Stimulated activated naive CD8-positive, alpha-beta T cell treated with anti-CD3 and anti-CD28 coated beads, Interleukin-15, Interleukin-2, amounts not matched to agents 100 ng/mL and 50 ng/mL, for 24 hours (primary cell): Measurements from ENCODE around the gene OOSP4A.

ENCODE experiments used
- H3K27ac Mint-ChIP-seq: one replicate; pipeline ENCODE4 v1.8.0; 2021; ENCODE audit warnings: mild to moderate bottlenecking, mixed read lengths
- H3K27me3 Mint-ChIP-seq: one replicate; pipeline ENCODE4 v1.8.0; 2021; ENCODE audit warnings: mixed read lengths
- H3K36me3 Mint-ChIP-seq: one replicate; pipeline ENCODE4 v1.8.0; 2021; ENCODE audit warnings: low read depth, mixed read lengths
- H3K4me1 Mint-ChIP-seq: one replicate; pipeline ENCODE4 v1.8.0; 2021; ENCODE audit warnings: low read depth, mixed read lengths
- H3K4me3 Mint-ChIP-seq: one replicate; pipeline ENCODE4 v1.8.0; 2021; ENCODE audit warnings: mild to moderate bottlenecking, mixed read lengths
- H3K9me3 Mint-ChIP-seq: one replicate; pipeline ENCODE4 v1.8.0; 2021; ENCODE audit warnings: mixed read lengths

OOSP4A gene

DNA sequence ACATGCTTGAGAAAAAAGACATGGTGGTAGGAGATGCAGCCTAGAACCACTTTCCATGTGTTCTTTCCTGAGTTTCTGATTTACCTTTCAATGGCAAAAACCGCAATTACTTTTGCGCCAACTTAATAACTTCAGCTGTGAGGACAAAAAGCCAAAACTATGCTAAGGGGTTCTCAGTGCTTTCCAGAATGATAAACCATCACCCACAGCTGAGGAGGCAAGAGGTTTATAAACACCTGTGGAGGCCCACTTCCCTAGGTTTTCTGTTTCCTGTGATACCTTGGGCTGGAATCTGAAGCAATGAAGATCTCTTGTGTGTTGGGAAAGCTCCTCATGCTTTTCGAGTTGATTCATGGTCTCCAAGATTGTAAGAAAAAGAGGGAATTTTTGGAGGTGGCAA, at the start of gene OOSP4A:
OOSP4A (plus strand) TSS at position 301 of the 400 bp plus-strand sequence; CDS start at position 301, 0 bp downstream.
- no peaks in the 10 kb centered on the region for H3K4me1 Mint-ChIP-seq
- no peak within 1 kb of the TSS for H3K27ac Mint-ChIP-seq
- H3K36me3 Mint-ChIP-seq: no peaks in the 10 kb centered on the region
- peaks cover 8% of the 10 kb centered on the region for H3K27me3 Mint-ChIP-seq
- no peaks in the 10 kb centered on the region for H3K9me3 Mint-ChIP-seq
- H3K4me3 Mint-ChIP-seq: no peak within 1 kb of the TSS

DNA sequence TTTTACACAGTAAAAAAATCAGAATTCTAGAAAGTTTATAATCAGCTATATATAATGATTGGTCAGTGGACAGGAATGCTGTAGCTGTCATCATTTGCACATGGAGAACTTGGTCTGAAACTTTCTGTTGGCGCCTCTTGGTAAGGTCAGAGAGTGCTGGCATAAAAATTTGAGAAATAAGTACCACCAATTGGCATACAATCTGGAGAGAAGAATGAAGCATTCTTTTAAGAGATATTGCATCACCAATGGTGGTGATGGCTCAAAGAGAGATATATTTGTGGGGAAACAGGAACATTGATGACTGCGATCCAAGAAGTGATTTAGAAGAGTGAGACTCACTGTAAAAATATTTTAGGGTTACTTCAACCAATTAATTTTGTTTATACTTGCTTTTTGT, 45.4 kb upstream of the OOSP4A start:
- H3K27me3 Mint-ChIP-seq: no peaks in the 10 kb centered on the region

DNA sequence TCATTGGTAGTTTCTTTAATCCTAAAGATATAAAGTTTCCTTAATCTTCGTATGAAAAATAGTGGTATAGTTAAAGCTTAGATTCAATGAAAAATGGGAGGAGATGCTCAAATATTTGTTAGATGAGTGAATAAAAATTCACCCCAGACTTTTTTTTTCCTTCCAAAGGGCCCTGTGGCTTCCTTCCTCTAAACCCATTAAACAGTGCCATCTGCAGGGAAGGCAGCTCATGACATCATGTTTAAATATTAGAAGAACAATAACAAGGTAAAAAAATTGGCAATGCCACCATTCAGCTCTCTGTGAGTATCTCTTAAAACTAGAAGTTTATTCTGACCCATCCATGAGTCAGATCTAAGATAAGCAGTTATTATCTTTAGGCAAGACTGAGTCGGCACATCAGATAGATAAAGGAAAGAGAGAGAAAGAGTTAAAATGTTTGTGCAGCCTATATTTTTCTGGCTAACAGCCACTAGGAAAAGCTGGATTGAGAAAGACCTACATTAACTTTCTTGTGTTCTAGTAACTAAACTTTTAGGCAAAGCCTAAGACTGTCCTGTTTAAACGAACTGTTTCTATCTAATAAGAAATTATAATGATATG, 44.7 kb upstream of the OOSP4A start:
- Mint-ChIP-seq H3K27me3 (no peaks in the 10 kb centered on the region), H3K36me3 (peaks cover 4% of the 10 kb centered on the region), H3K9me3 (peaks cover 33% of the 10 kb centered on the region), H3K27ac (no peak overlapping the region), H3K4me3 (no peak overlapping the region), H3K4me1 (no peaks in the 10 kb centered on the region)

More for the DNA sequence above, 45.4 kb upstream of the OOSP4A start:
- Mint-ChIP-seq H3K9me3 (peaks cover 29% of the 10 kb centered on the region), H3K36me3 (peaks cover 4% of the 10 kb centered on the region), H3K4me3 (no peak overlapping the region), H3K27ac (no peak overlapping the region), H3K4me1 (no peaks in the 10 kb centered on the region)

DNA sequence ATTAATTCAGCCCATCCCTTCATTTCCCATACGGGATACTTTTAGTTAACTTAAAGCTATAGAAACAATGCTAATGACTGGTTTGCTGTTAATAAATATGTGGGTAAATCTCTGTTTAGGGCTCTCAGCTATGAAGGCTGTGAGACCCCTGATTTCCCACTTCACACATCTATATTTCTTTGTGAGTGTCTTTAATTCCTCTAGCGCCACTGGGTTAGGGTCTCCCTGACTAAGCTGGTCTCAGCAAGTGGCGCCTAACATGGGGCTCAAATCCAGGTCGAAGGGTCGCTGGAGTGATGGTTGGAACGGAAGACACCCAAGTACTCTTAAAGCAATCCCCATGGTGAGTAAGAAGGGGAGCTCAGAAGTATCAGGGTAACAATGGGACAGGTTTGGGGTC, 40.0 kb upstream of the OOSP4A start:
- peaks cover 47% of the 10 kb centered on the region for H3K9me3 Mint-ChIP-seq
- peaks cover 8% of the 10 kb centered on the region for H3K36me3 Mint-ChIP-seq
- no peaks in the 10 kb centered on the region for H3K27me3 Mint-ChIP-seq
- H3K4me3 Mint-ChIP-seq: no peak overlapping the region
- no peaks in the 10 kb centered on the region for H3K4me1 Mint-ChIP-seq
- H3K27ac Mint-ChIP-seq: no peak overlapping the region

DNA sequence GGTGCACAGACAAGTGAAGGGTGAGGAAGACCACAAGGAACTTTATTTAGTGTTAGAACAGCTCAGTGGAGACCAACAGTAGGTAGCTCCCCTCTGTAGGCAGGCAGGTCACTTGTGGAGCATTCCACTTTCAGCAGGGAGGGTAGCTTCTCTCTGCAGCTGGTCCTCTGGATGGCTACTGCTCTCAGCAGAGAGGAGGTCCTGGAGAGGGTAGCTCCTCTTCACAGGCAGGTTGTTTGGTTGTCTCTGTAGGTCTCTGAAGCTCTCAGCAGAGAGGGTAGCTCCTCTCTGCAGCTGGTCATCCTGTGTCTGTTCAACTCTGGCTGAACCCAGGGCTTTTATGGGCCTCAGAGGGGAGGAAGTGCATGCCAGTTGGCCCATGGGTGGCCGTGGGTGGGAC, 32.1 kb upstream of the OOSP4A start:
- Mint-ChIP-seq H3K36me3 (peaks cover 4% of the 10 kb centered on the region), H3K27me3 (no peaks in the 10 kb centered on the region), H3K4me1 (no peaks in the 10 kb centered on the region), H3K27ac (no peak overlapping the region), H3K4me3 (no peak overlapping the region), H3K9me3 (peaks cover 22% of the 10 kb centered on the region)

DNA sequence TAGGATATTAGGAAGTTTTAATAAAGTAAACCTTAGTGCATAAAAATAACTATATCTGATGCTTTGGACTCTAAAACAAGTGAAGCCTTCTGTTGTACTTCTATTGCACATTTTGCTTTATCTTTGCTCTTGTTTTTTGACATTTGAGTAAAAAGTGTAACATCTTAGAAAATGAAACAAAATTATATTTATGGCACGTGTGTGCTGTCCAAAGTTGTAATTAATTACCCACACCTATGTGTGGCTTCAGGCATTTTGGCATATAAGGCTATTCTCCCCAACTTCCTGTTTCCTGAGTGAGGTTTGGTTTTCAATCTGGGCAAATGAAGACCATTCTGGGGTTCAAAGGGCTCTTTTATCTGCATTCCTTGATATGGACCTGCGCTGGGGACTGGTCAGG, 25.7 kb upstream of the OOSP4A start, which contains the start of gene OOSP1:
OOSP1 (plus strand) TSS at position 301 of the 400 bp plus-strand sequence; CDS start at position 324, 23 bp downstream.
- H3K27ac Mint-ChIP-seq: no peak within 1 kb of the TSS
- H3K4me1 Mint-ChIP-seq: no peaks in the 10 kb centered on the region
- H3K4me3 Mint-ChIP-seq: no peak within 1 kb of the TSS
- H3K36me3 Mint-ChIP-seq: no peaks in the 10 kb centered on the region
- no peaks in the 10 kb centered on the region for H3K9me3 Mint-ChIP-seq
- H3K27me3 Mint-ChIP-seq: peaks cover 5% of the 10 kb centered on the region

DNA sequence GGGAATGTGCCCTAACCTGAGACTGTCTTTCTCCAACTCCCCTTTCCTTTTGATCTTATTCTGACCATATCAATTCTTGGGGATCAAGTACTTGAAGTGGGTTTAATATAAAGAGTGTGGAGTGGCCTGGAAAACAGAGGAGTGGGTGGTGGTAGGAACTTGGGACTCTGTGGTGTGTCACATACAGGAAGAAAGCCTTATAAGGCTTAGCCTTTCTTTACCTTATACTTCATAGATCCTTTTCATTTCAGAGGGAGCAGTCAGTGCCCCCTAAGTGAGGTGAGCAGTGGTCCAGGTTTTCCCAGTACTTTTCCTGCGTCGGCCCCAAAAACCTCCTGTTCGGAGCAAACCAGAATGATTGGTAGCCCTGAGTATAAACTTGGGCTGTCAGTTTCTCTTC, 25.1 kb upstream of the OOSP4A start:
- Mint-ChIP-seq H3K27me3 (peaks cover 5% of the 10 kb centered on the region), H3K9me3 (no peaks in the 10 kb centered on the region), H3K4me3 (no peak overlapping the region), H3K27ac (no peak overlapping the region), H3K4me1 (no peaks in the 10 kb centered on the region), H3K36me3 (no peaks in the 10 kb centered on the region)

DNA sequence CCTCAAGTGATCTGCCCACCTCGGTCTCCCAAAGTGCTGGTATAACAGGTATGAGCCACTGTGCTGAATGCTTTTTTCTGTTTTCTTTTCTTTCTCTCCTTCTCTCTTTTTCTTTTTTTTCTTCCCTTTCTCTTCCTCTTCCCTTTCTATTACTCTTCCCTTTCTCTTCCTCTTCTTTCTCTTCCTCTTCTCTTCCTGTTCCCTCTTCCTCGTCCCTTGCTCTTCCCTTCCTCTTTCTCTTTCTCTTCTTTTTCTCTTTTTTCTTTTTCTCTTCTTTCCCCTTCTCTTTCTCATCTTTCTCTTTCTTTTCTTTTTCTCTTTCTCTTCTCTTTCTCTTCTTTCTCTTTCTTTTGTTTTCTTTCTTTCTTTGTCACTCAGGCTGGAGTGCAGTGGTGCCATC, 24.4 kb upstream of the OOSP4A start:
- H3K4me3 Mint-ChIP-seq: no peak overlapping the region
- H3K4me1 Mint-ChIP-seq: no peaks in the 10 kb centered on the region
- H3K27ac Mint-ChIP-seq: no peak overlapping the region
- peaks cover 5% of the 10 kb centered on the region for H3K27me3 Mint-ChIP-seq
- H3K36me3 Mint-ChIP-seq: no peaks in the 10 kb centered on the region
- H3K9me3 Mint-ChIP-seq: no peaks in the 10 kb centered on the region

DNA sequence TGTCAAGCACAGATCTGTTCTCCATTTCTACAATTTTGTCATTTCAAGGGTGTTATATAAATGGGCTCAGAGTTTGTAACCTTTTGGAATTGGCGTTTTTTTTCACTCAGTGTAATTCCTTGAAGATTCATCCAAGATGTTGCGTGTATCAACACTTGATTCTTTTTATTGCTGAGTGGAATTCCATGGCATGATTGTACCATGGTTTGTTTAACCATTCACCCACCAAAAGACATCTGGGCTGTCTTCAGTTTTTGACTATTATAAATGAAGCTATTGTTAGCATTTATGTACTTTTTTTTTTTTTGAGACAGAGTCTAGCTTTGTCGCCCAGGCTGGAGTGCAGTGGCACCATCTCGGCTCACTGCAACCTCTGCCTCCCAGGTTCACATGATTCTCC, 22.7 kb upstream of the OOSP4A start:
- no peaks in the 10 kb centered on the region for H3K4me1 Mint-ChIP-seq
- no peak overlapping the region for H3K4me3 Mint-ChIP-seq
- H3K9me3 Mint-ChIP-seq: no peaks in the 10 kb centered on the region
- no peak overlapping the region for H3K27ac Mint-ChIP-seq
- peaks cover 5% of the 10 kb centered on the region for H3K27me3 Mint-ChIP-seq
- no peaks in the 10 kb centered on the region for H3K36me3 Mint-ChIP-seq

DNA sequence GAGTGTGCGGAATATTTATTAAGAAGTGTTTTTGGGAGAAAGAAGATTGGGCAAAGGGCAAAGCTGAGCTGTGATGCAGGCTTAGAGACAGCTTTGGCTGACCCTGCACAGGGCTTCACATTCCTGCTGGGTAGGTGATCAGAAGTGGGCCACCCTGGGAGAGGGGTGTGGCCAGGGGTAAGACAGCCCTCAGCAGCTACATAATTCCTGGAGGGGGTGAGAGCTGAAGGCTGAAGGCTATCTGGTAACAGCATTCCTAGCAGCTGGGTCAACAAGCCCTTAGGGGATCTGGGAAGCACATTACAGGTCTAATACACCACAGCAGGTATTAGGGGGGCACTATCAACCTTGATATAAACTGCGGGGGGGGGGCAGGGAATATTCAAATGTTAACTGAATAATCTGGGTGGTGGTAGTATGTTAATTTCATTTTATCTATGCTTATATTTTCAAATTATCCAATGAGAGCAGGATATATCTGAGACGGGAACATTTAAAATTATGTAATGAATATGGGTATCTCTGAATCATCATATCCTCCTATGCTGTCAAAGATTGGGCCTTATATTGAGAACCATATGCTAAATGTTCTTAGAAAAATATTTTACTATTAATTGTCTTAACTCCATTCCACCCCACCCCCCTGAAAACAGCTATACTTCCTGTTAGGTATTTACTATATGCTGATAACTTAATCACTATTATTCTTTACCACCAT, 19.7 kb upstream of the OOSP4A start:
- H3K9me3 Mint-ChIP-seq: no peaks in the 10 kb centered on the region
- no peak overlapping the region for H3K27ac Mint-ChIP-seq
- H3K4me1 Mint-ChIP-seq: no peaks in the 10 kb centered on the region
- H3K36me3 Mint-ChIP-seq: no peaks in the 10 kb centered on the region
- H3K27me3 Mint-ChIP-seq: peaks cover 11% of the 10 kb centered on the region
- H3K4me3 Mint-ChIP-seq: no peak overlapping the region

DNA sequence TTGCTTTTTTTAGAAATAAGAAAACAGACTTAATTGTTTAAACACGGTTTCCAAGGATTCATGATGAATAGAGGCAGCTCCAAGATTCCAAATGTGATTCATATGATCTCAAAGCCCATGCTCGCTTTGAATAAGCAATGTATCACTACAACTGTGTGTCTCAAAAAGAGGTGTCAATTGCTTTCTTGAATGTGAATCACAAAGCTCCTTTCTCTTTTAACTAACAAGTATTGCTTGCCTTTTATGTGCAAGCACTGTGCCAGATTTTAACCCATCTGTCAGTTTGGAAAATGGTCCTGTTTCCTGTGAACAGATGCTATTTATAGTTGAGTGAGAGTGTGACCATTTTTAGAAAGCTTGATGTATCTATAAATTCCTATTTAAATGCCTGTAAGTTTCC, 19.1 kb upstream of the OOSP4A start:
- no peaks in the 10 kb centered on the region for H3K4me1 Mint-ChIP-seq

DNA sequence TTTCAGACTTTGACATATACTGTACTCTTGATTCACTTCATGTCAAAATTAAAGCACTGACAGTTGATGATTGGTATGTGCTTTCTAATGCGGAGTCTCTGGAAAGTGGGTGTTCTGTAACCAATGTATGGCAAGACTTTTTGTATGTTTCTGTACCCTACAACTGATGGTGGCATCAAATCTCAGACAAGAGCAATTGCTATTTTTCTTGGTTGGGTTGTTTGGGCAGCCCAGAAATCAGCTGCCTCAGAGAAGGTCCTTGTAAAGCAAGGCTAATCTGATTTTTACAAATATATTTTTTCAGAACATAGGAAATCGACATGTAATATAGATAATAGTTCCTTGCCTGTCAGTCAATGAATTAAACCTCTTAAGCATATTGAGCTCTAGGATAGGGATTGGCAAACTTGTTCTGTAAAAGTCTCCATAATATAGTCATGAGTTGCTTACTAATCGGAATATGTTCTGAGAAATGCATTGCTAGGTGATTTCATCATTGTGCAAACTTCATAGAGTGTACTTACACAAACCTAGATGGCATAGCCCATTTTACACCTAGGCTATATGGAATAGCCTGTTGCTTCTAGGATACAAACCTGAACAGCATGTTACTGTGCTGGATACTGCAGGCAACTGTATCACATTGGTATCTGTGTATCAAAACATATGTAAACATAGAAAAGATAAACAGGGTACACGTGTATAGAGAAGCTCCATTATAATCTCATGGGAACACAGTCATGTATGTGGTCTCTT, 10.2 kb upstream of the OOSP4A start:
- no peaks in the 10 kb centered on the region for H3K27me3 Mint-ChIP-seq
- H3K4me3 Mint-ChIP-seq: no peak overlapping the region
- H3K4me1 Mint-ChIP-seq: no peaks in the 10 kb centered on the region

More for the DNA sequence above, 19.1 kb upstream of the OOSP4A start:
- Mint-ChIP-seq H3K4me3 (no peak overlapping the region), H3K36me3 (no peaks in the 10 kb centered on the region), H3K9me3 (no peaks in the 10 kb centered on the region), H3K27ac (no peak overlapping the region), H3K27me3 (peaks cover 11% of the 10 kb centered on the region)

DNA sequence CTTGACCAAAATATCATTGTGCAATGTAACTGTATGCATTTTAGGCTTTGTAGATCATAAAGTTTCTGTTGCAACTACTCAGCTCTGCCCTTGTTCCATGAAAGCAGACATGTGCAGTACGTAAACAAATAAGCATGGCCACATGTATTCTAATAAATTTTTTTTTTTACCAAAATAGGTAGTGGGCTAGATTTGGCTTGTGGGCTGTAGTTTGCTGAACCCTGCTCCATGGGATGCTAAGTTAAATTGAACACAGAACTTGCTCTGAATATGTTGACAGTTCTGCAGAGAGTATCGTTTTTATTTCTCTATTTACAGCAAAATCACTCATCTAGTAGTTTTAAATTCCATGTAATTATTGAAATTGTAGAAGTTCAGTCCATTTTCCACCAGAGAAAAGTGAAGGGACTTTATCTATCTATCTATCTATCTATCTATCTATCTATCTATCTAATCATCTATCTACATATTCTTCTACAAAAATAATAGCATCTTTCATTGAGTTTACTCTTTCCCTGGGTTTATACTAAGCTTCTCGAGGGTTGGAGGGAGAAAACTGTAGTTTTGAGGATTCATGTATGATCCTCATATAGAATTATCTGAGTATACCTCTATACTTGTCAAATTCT, 9.5 kb upstream of the OOSP4A start:
- H3K4me1 Mint-ChIP-seq: no peaks in the 10 kb centered on the region
- no peak overlapping the region for H3K27ac Mint-ChIP-seq
- no peaks in the 10 kb centered on the region for H3K36me3 Mint-ChIP-seq
- H3K27me3 Mint-ChIP-seq: no peaks in the 10 kb centered on the region
- H3K4me3 Mint-ChIP-seq: no peak overlapping the region
- no peaks in the 10 kb centered on the region for H3K9me3 Mint-ChIP-seq

More for the DNA sequence above, 10.2 kb upstream of the OOSP4A start:
- Mint-ChIP-seq H3K36me3 (no peaks in the 10 kb centered on the region), H3K9me3 (no peaks in the 10 kb centered on the region), H3K27ac (no peak overlapping the region)

DNA sequence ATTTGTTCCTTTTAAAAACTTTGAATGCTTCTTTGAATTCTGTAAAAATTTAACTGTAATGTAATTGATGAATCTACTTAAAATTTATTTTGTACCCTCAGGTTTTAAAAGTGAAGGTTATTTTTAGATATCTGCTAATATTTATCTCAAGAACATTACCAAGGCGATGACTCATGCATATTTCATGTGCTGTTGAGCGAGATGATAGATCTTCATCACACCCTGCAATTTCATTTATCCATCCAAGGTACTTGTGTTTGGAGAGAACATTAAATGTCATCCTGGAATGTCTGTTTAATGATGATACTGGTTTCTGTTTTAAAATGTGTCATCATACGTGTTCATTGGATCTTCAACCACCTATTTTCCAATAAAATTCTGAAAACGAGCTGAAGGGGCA, 6.7 kb upstream of the OOSP4A start:
- Mint-ChIP-seq H3K36me3 (no peaks in the 10 kb centered on the region), H3K4me3 (no peak overlapping the region), H3K27ac (no peak overlapping the region), H3K9me3 (no peaks in the 10 kb centered on the region), H3K4me1 (no peaks in the 10 kb centered on the region), H3K27me3 (peaks cover 3% of the 10 kb centered on the region)
